NCI-H69 (cell line): ENCODE results near the gene CBFB.
"Not testable (repeated sequence)": the region's sequence is repeated elsewhere in the genome, so short reads cannot be mapped to it uniquely, and the experiment has no call there.

Experiments used
- DNase-seq: peaks from one replicate; lab custom pipeline; 2025; lab: John Stamatoyannopoulos, UW

The CBFB gene

GRCh38 chr16:67098599-67098998 lies 69.7 kb downstream of the CBFB start:
- no peak for DNase-seq

- peak; percentile 6 for DNase-seq
These were observed 71.8 kb downstream of the CBFB start for GRCh38 chr16:67100569-67101310.

- DNase-seq, result no peak
These were observed 72.5 kb downstream of the CBFB start for GRCh38 chr16:67101311-67102082.

GRCh38 chr16:67104061-67104460 lies 75.1 kb downstream of the CBFB start:
- peak; percentile 32 for DNase-seq

GRCh38 chr16:67104845-67105244 lies 75.9 kb downstream of the CBFB start:
- peak; percentile 34 for DNase-seq

- no peak for DNase-seq
These were observed 76.3 kb downstream of the CBFB start for GRCh38 chr16:67105246-67105645.

- no peak for DNase-seq
These were observed 76.9 kb downstream of the CBFB start for GRCh38 chr16:67105881-67106280.

- no peak for DNase-seq
These were observed 79.5 kb downstream of the CBFB start for GRCh38 chr16:67108489-67108888.

- DNase-seq, result no peak
These were observed 80.0 kb downstream of the CBFB start for GRCh38 chr16:67108931-67109406.

GRCh38 chr16:67109407-67110135 lies 80.6 kb downstream of the CBFB start, which contains the start of gene PHAF1:
TSS of gene PHAF1 (plus strand) at chr16:67109941. CDS start at chr16:67110176, 235 bp downstream.
- DNase-seq, result peak; percentile 91

GRCh38 chr16:67111951-67112444 lies 83.0 kb downstream of the CBFB start:
- no peak for DNase-seq

- DNase-seq, result no peak
These were observed 83.8 kb downstream of the CBFB start for GRCh38 chr16:67112591-67113399.

- DNase-seq, result no peak
These were observed 85.8 kb downstream of the CBFB start for GRCh38 chr16:67114793-67115192.

- no peak for DNase-seq
These were observed 86.7 kb downstream of the CBFB start for GRCh38 chr16:67115639-67116038.

- DNase-seq, result no peak
These were observed 87.7 kb downstream of the CBFB start for GRCh38 chr16:67116388-67117311.

- no peak for DNase-seq
These were observed 88.8 kb downstream of the CBFB start for GRCh38 chr16:67117716-67118115.

GRCh38 chr16:67120025-67120424 lies 91.1 kb downstream of the CBFB start:
- no peak for DNase-seq

- not testable (repeated sequence) for DNase-seq
These were observed 93.8 kb downstream of the CBFB start for GRCh38 chr16:67122799-67123198.

- DNase-seq, result no peak
These were observed 99.5 kb downstream of the CBFB start for GRCh38 chr16:67128417-67128816.

- no peak for DNase-seq
These were observed 99.9 kb downstream of the CBFB start for GRCh38 chr16:67128887-67129286.
